OCI-LY1 (cell line): ENCODE results near the gene TCP11L2.

Experiments used
- CTCF ChIP-seq: fragments of 200-600 bp; sonication (generic), shearing (Covaris generic); IDR thresholded peaks from 2 replicates; pipeline ENCODE4 v1.5.1; 2017; ENCODE audit warnings: mild to moderate bottlenecking, antibody characterized with exemption, low read length, moderate library complexity, mixed read lengths
- EZH2 ChIP-seq: fragments of 200-600 bp; sonication (generic), shearing (Covaris generic); IDR thresholded peaks from 2 replicates; pipeline ENCODE4 v1.8.0; 2017; ENCODE audit warnings: borderline replicate concordance, mixed run types, mild to moderate bottlenecking, antibody characterized with exemption, low read length, moderate library complexity, mixed read lengths

- TF ChIP-seq EZH2 (no peak), CTCF (no peak)
Measured at GRCh38 chr12:106378788-106379187, 76.3 kb downstream of the TCP11L2 start.
